SIG-M5 treated with dmso at 0.1 percent for 504 hours (cell line): ENCODE data around the gene DDIT3.

Experiments used
- DNase-seq: peaks from one replicate; lab custom pipeline; 2025; ENCODE audit not compliant: unreplicated experiment; lab: John Stamatoyannopoulos, UW

The DDIT3 gene

GRCh38 chr12:57487597-57488401, 32.5 kb downstream of the DDIT3 start, which contains the start of gene MARS1:
Gene MARS1 (plus strand): TSS chr12:57488068. CDS start chr12:57488091, 23 bp downstream.
- peak; percentile 99 for DNase-seq

- no peak for DNase-seq
These were observed 33.2 kb downstream of the DDIT3 start for GRCh38 chr12:57487055-57487596.

GRCh38 chr12:57485695-57486094, 34.6 kb downstream of the DDIT3 start:
- no peak for DNase-seq

- DNase-seq: no peak
These were observed 36.8 kb downstream of the DDIT3 start for GRCh38 chr12:57483466-57483865.

- DNase-seq: no peak
These were observed 38.6 kb downstream of the DDIT3 start for GRCh38 chr12:57481671-57482070.

GRCh38 chr12:57479376-57480115, 40.8 kb downstream of the DDIT3 start, which contains the start of gene ARHGAP9:
Gene ARHGAP9 (minus strand): TSS chr12:57479866. CDS start chr12:57479406, 460 bp downstream.
- no peak for DNase-seq

- no peak for DNase-seq
These were observed 41.3 kb downstream of the DDIT3 start for GRCh38 chr12:57479043-57479375.

GRCh38 chr12:57477710-57478681, 42.3 kb downstream of the DDIT3 start:
- DNase-seq: peak; percentile 68

- DNase-seq: no peak
These were observed 43.2 kb downstream of the DDIT3 start for GRCh38 chr12:57476993-57477709.

GRCh38 chr12:57476162-57476992, 43.9 kb downstream of the DDIT3 start:
- DNase-seq: peak; percentile 29

GRCh38 chr12:57475271-57476161, 44.8 kb downstream of the DDIT3 start:
- no peak for DNase-seq

- no peak for DNase-seq
These were observed 45.5 kb downstream of the DDIT3 start for GRCh38 chr12:57474862-57475261.

- DNase-seq: no peak
These were observed 45.9 kb downstream of the DDIT3 start for GRCh38 chr12:57474430-57474829.

- no peak for DNase-seq
These were observed 46.4 kb downstream of the DDIT3 start for GRCh38 chr12:57473886-57474285.

- DNase-seq: no peak
These were observed 46.9 kb downstream of the DDIT3 start for GRCh38 chr12:57473392-57473791.

GRCh38 chr12:57472391-57472790, 47.9 kb downstream of the DDIT3 start:
- no peak for DNase-seq

GRCh38 chr12:57471661-57472060, 48.7 kb downstream of the DDIT3 start:
- no peak for DNase-seq

GRCh38 chr12:57470970-57471656, 49.2 kb downstream of the DDIT3 start:
- DNase-seq: no peak
